DMS79 treated with DMSO at 0.1 percent for 48 hours (cell line): Measurements from ENCODE around the gene CARD8.
"Not testable (repeated sequence)": the region's sequence is repeated elsewhere in the genome, so short reads cannot be mapped to it uniquely, and the experiment has no call there.

Experiments
- DNase-seq: peaks from one replicate; lab custom pipeline; 2025; lab: John Stamatoyannopoulos, UW

The CARD8 gene

DNA sequence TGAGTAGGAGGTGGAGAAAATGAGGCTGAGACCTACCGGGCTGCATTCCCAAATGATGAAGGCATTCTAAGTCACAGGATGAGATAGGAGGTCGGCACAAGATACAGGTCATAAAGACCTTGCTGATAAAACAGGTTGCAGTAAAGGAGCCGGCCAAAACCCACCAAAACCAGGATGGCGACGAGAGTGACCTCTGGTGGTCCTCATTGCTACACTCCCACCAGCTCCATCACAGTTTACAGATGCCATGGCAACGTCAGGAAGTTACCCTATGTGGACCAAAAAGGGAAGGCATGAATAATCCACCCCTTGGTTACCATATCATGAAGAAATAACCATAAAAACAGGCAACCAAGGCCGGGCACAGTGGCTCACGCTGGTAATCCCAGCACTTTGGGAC lies 9.6 kb upstream of the CARD8 start:
- DNase-seq: not testable (repeated sequence)

DNA sequence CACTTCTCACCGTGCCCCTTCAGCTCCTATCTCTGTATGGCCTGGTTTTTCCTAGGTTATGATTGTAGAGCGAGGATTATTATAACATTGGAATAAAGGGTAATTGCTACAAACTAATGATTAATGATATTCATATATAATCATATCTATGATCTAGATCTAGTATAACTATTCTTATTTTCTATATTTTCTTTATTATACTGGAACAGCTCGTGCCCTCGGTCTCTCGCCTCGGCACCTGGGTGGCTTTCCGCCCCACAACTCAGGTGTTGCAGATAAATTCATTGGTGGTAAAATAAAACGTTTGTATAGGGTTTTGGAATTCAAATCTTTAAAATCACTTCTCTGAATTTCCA lies 4.6 kb upstream of the CARD8 start:
- DNase-seq: not testable (repeated sequence)

- not testable (repeated sequence) for DNase-seq
Measured at GRCh38 chr19:48258992-48259391, 3.3 kb upstream of the CARD8 start.

DNA sequence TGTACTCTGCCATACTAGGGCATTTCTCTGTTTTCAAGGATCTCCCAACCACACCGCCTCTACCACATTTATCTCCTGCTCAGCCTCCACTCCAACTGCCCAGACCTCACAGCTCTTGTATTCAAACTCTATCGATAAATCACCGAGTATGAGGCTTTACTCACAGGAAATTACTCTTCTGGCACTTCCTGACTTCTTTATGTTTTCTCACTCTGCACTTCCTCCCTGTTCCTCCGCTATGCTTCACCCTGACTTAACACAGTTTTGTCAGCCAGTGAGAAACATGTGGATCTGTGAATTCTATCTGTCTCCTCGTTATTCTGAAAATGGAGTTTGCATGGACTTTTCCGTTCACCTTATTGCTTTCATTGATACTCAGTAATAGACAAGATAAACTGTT lies 2.6 kb upstream of the CARD8 start:
- DNase-seq: no peak

- DNase-seq: no peak
Measured at GRCh38 chr19:48254529-48254970, 1.2 kb downstream of the CARD8 start.

DNA sequence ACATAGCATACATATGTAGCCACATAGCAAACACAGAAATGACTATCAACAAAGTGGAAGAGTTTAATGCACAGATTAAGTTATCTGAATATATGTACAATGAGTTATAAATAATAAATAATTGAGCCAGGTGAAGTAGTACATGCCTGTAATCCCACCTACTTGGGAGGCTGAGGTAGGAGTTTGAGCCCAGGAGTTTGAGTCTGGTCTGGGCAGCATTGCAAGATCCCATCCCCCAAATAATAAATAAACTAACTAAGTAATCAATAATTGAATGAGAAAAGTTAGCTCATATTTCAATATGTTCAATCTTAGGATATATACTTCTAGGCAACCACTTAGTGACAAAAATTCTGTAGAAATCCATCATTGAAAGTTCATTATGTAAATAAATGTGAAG lies 1.7 kb downstream of the CARD8 start:
- DNase-seq: no peak

DNA sequence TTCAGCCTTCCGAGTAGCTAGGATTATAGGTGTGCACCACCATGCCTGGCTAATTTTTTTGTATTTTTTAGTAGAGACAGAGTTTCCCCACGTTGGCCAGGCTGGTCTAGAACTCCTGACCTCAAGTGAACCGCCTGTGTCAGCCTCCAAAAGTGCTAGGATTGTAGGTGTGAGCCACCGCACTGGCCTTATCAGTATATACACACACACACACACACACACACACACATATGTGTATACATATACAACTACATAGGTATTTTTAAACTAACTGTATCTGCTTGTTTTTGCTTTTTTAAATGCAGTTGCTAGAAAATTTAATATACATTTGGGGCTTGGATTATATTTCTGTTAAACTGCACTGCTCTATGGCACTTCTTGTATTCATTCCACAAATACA lies 3.1 kb downstream of the CARD8 start:
- no peak for DNase-seq

GRCh38 chr19:48250290-48251025 lies 5.3 kb downstream of the CARD8 start:
- DNase-seq: no peak

- DNase-seq: no peak
Measured at GRCh38 chr19:48249502-48250014, 6.2 kb downstream of the CARD8 start.

GRCh38 chr19:48248081-48248833 lies 7.5 kb downstream of the CARD8 start:
- DNase-seq: no peak

- DNase-seq: no peak
Measured at GRCh38 chr19:48247212-48247611, 8.5 kb downstream of the CARD8 start.

DNA sequence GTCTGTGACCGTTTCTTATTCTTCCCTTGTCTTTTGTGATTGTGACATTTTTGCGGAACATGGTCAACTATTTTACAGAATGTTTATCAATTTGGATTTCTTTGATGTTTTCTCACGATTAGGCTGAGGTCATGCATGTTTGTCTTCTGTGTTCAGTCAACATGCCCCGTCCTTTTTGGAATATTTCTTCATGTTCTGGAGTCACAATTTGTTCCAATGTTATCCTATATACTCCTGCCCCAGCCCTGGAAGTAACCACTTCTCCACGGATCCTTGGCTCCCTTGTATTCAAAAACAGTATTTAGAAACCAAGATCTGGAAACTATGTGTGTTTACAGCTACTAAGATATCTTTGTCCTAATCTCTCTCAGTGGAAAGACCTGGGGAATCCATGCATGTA lies 9.6 kb downstream of the CARD8 start:
- no peak for DNase-seq

DNA sequence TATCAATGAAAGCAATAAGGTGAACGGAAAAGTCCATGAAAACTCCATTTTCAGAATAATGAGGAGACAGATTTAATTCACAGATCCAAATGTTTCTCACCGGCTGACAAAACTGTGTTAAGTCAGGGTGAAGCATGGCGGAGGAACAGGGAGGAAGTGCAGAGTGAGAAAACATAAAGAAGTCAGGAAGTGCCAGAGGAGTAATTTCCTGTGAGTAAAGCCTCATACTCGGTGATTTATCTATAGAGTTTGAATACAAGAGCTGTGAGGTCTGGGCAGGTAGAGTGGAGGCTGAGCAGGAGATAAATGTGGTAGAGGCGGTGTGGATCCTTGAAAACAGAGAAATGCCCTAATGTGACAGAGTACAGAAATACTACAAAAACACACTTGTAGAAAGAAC lies 11.4 kb downstream of the CARD8 start:
- DNase-seq: no peak

DNA sequence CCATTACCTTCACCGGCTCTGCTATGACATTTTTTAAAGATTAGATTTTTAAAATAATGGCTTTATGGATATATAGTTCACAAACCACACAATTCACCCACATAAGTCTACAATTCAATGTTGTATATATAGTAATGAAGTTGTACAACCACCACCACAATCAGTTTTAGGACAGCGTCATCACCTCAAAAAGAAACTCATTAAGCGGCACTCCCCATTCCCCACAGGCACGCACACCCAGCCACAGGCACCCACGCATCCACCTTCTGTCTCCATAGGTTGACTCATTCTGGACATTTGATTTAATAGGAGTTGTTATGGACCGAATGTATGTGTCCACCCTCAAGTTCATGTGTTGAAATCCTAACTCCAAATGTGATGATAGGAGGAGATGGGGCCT lies 13.9 kb downstream of the CARD8 start:
- DNase-seq: not testable (repeated sequence)

DNA sequence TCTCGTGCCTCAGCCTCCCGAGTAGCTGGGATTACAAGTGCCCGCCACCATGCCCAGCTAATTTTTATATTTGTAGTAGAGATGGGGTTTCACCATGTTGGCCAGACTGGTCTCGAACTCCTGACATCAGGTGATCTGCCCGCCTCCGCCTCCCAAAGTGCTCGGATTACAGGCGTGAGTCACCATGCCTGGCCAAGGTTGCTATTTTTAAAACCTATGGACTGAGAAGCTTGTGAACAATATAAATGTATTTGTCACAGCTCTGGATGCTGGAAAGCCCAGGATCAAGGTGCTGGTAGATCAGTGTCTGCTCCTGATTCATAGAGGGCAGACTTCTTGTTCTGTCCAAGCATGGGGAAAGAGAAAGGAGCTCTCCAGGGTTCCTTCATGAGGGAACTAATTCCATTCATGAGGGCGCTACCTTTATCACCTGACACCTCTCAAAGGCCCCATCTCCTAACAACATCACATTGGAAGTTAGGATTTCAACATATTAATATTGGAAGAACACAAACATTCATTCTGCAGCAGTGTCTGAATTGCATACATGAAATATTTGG lies 16.1 kb downstream of the CARD8 start:
- DNase-seq: no peak

DNA sequence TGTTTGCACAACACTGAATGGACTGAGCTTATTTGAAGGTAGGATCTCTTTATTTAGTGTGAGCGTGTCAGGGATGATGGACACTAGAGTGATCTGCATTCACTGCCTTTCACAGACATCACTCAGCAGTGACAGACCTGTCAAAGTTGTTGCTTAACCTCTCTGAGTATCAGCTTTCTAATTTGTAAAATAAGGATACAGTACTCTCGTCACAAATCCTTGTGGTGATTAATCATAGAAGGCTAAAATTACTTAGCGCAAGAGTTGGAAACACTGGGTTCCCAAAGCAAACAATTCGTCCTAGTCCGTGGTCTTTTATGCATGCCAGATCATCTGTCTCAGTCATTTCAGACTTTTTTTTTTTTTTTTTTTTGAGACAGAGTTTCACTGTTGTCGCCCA lies 16.6 kb downstream of the CARD8 start:
- no peak for DNase-seq

DNA sequence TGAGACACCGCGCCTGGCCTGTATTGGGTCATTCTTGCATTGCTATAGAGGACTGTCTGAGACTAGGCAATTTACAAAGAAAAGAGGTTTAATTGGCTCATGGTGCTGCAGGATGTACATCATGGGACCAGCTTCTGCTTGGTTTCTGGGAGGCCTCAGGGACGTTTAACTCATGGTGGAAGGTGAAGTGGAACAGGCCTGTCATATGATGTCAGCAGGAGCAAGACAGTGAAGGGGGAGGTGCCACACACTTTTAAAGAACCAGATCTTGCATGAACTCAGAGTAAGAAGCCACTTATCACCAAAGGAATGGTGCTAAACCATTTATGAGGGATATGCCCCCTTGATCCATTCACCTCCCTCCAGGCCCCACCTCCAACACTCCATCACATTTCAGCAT lies 18.7 kb downstream of the CARD8 start:
- DNase-seq: no peak

GRCh38 chr19:48230555-48231129 lies 25.1 kb downstream of the CARD8 start:
- DNase-seq: no peak

DNA sequence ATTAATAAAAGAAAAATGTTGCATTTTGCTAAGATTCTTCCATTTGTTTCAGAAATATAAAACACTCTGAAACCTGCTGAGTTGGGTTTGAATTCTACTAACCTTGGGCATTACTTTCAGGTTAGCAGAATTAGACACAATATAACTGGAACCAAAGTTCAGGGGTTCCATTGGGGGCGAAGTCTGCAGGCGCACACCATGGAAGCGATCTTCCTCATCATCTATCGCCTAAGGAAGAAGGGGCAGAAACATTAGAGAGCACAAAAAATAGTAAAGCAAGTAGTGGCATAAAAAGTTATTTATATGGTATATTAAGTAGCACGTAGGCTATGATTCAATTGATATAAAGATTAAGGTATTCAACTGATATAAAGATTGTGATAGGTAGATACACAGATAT lies 34.1 kb downstream of the CARD8 start:
- no peak for DNase-seq

- DNase-seq: not testable (repeated sequence)
Measured at GRCh38 chr19:48220784-48221183, 34.9 kb downstream of the CARD8 start.

GRCh38 chr19:48218997-48219396 lies 36.7 kb downstream of the CARD8 start:
- DNase-seq: no peak

DNA sequence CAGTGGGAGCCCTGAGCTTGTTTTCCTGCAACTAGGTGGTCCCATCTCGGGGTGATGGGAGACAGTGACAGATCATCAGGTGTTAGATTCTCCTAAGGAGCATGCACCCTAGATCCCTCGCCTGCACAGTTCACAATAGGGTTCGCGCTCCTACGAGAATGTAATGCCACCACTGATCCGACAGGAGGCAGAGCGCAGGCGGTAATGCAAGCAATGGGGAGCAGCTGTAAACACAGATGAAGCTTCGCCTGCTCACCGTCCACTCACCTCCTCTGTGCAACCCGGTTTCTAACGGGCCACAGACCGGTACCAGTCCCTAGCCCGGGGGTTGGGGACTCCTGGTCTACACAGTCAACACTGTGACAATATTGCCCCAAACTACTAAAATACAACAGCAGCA lies 38.8 kb downstream of the CARD8 start:
- DNase-seq: no peak

DNA sequence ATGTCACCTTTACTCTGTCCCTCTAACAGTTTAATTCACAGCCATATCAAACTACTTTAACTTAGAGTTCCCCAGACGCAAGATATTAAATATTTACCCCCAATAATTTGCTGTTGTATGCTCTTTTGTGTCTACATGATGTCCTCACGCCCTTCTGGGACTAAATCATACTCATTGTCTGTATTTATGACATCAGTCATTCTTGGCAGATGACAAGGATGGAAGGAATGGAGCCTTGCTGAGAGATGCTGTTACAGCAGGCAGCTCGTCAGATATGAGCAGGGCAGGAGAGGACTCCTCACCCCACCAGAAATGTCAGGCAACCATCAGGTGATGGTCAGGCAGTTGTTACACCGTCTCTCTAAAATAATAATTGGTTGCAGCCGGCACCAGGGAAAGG lies 41.8 kb downstream of the CARD8 start:
- DNase-seq: no peak
